Measurements from ENCODE around the gene PRRT2. TPM values are rescaled to one million over a fixed set of nuclear protein-coding genes. Genes with fewer than 3 reads are reported as not detected.
"Not testable (repeated sequence)": the region's sequence is repeated elsewhere in the genome, so short reads cannot be mapped to it uniquely, and the experiment has no call there.

The PRRT2 gene
- polyA plus RNA-seq, 12 donors = 9.3 to 42.8 (median 13.9) TPM; not detected in 1

GRCh38 chr16:29830774-29831173 lies 18.8 kb downstream of the PRRT2 start:
- DNase-seq = no peak

- DNase-seq = no peak
Measured at GRCh38 chr16:29831490-29831889, 19.5 kb downstream of the PRRT2 start.

- not testable (repeated sequence) for DNase-seq
Measured at GRCh38 chr16:29833219-29833618, 21.2 kb downstream of the PRRT2 start.

- no peak for DNase-seq
Measured at GRCh38 chr16:29834079-29834478, 22.1 kb downstream of the PRRT2 start.

DNA sequence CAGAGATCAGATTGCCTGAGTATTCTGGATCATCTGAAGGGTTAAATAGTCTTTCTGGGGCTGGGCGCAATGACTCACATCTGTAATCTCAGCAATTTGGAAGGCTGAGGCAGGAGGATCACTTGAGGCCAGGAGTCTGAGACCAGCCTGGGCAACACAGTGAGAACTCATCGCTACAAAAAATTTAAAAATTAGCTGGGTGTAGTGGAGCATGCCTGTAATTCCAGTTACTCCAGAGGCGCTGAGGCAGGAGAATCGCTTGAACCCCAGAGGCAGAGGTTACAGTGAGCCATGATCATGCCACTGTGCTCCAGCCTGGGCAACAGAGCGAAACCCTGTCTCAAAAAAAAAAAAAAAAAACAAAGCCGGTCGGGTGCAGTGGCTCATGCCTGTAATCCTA lies 23.9 kb downstream of the PRRT2 start:
- no peak for DNase-seq

GRCh38 chr16:29836623-29837022 lies 24.6 kb downstream of the PRRT2 start:
- no peak for DNase-seq

DNA sequence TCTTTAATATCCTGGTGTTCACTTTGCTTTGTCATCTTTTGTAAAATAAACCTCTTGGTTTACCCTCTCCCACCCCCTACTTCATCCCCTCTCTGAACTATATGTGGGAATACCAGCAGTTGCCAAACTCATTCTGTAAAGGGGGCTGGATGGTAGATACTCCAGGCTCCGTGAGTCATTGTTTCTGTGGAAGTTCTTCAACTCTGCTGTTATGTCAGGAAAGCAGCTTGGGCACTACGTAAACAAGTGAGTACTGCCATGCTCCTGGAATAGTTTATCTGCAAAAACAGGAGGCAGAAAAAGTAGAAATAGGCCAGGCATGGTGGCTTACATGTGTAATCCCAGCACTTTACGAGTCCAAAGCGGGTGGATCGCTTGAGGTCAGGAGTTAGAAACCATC lies 25.8 kb downstream of the PRRT2 start:
- no peak for DNase-seq

GRCh38 chr16:29839822-29840221 lies 27.8 kb downstream of the PRRT2 start:
- DNase-seq = no peak

GRCh38 chr16:29840240-29840639 lies 28.2 kb downstream of the PRRT2 start:
- no peak for DNase-seq

DNA sequence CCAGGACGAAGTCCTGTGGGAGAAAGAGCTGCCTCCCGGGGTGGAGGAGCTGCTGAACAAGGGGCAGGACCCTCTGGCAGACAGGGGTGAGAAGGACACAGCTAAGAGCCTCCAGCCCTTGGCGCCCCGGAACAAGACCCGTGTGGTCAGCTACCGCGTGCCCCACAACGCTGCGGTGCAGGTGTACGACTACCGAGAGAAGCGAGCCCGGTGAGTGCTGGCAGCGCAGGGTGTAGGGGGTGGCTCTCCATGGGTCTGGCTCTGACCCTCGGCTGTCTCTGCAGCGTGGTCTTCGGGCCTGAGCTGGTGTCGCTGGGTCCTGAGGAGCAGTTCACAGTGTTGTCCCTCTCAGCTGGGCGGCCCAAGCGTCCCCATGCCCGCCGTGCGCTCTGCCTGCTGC lies 29.6 kb downstream of the PRRT2 start:
- DNase-seq = no peak

- no peak for DNase-seq
Measured at GRCh38 chr16:29842732-29843346, 30.8 kb downstream of the PRRT2 start.

DNA sequence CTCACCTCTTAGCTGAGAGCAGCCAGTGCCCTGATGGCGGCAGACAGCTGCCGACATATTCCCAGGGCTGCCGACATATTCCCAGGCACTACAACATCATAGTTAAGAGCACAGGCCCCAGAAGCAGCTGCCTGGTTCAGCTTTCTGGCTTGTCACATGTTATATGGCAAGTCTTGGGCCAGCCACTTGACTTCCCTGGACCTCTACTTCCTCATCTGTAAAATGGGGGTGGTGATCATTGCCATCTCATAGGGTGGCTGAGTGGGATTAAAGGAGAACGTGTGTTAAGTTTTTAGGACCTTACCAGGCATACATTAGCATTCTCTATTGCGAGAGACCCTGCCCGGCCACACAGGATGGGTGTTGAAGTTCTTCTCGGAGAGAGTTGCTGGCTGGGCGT lies 31.9 kb downstream of the PRRT2 start:
- DNase-seq = no peak

- no peak for DNase-seq
Measured at GRCh38 chr16:29844575-29845331, 32.8 kb downstream of the PRRT2 start.

DNA sequence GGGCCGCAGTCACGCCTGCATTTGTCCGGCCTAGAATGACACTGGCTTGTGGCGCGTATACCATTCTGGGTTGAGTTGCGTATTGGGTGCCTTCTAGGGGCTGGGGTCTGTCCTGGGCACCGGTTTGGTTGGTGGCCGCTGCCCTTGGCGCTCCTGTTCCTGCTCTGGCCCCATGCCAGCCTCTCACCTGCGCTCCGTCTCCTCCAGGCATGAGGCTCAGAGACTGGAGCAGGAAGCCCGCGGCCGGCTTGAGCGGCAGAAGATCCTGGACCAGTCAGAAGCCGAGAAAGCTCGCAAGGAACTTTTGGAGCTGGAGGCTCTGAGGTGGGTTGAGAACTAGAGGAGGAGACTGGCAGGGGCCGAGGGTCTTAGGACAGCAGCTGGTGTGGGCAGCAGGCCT lies 33.7 kb downstream of the PRRT2 start:
- DNase-seq = no peak

GRCh38 chr16:29848420-29849297 lies 36.7 kb downstream of the PRRT2 start:
- peak; percentile 41 for DNase-seq

GRCh38 chr16:29849505-29849904 lies 37.5 kb downstream of the PRRT2 start:
- DNase-seq = no peak

- DNase-seq = no peak
Measured at GRCh38 chr16:29850998-29851397, 39.0 kb downstream of the PRRT2 start.

DNA sequence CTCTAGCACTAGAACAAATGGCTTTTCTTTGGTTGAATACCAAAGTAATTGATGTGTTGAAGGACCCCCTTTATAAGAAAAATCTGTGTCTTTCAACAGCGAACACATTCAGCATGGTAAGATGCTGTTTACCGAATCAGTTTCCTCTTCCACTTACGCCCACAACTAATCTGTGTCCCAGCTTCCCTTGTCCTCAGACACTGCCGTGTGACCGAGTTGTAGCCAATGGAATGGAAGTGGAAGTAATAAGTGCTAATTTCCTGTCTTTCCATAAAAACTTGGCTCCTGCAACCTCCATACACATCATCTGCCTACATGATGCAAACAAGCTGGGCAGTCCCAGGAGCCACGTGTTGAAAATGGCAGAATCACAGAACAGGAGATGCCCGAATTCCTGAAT lies 40.7 kb downstream of the PRRT2 start:
- DNase-seq = peak; percentile 35

DNA sequence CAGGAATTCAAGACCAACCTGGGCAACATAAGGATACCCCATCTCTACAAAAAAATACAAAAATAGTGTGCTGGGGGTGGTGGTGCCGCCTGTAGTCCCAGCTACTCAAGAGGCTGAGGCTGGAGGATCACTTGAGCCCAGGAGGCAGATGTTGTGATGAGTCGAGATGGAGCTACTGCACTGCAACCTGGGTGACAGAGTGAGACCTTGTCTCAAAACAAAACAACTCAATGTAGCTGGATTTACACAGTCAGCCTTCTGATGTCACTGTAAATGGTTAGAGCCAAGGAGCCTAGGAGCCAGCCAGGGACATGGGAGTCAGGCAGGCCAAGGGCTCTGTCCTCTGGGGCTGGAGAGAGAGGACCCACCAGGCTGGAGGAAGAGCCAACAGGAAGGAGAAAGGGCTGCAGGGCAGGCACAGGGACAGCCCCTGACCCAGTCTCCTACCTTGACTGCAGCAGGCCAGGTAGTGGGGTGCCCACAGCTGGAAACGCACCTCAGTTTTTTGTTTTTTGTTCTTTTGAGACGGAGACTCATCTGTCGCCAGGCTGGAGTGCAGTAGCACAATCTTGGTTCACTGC lies 42.6 kb downstream of the PRRT2 start:
- no peak for DNase-seq

DNA sequence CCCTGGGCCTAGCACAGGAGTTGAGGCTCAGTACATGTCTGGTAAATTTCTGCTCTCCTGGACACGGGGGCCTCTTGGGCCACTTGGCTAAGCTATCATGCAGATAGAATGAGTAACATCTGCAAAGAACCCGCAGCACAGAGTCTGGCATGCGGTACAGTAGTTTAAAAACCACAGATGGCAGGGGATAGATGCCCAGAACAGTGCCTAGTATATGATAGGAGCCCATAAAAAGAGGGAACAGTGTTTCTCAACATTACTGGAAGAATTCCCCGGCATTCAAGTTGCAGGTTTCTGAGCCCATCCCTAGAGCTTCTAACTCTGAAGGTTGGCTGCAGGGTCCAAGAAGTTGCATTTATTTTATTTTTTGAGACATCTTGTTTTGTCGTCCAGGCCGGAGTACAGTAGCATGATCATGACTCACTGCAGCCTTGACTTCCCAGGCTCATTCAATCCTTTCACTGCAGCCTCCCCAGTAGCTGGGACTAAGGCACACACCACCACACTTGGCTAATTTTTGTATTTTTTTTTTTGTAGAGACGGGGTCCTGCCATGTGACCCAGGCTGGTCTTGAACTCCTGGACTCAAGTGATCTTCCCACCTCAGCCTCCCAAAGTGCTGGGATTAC lies 45.3 kb downstream of the PRRT2 start:
- DNase-seq = no peak

GRCh38 chr16:29858149-29858849 lies 46.3 kb downstream of the PRRT2 start:
- no peak for DNase-seq

Data from muscle of arm (tissue), 12 donors.